DOHH2 (cell line): ENCODE data around the gene NKD1.

Experiments used
- H3F3A ChIP-seq: fragments of 200-600 bp; sonication (generic), shearing (Covaris generic); 2 replicates; pipeline ENCODE4 v1.6.0; 2016; ENCODE audit warnings: antibody characterized with exemption, mild to moderate bottlenecking; ENCODE audit not compliant: control insufficient read depth, insufficient read depth
- H3K27ac ChIP-seq: fragments of 200-600 bp; sonication (generic); 2 replicates; pipeline ENCODE4 v1.5.1; 2014; ENCODE audit warnings: low read depth, mild to moderate bottlenecking, low read length, moderate library complexity
- H3K27me3 ChIP-seq: fragments of 200-600 bp; sonication (generic); 2 replicates; pipeline ENCODE4 v1.6.1; 2014; ENCODE audit warnings: mild to moderate bottlenecking, low read length, mixed read lengths; ENCODE audit not compliant: control insufficient read depth
- H3K36me3 ChIP-seq: fragments of 200-600 bp; sonication (generic); 2 replicates; pipeline ENCODE4 v1.6.1; 2014; ENCODE audit warnings: mild to moderate bottlenecking, low read length, moderate library complexity, mixed read lengths; ENCODE audit not compliant: control insufficient read depth
- H3K4me1 ChIP-seq: fragments of 200-600 bp; sonication (generic); 2 replicates; pipeline ENCODE4 v1.6.1; 2014; ENCODE audit warnings: mild to moderate bottlenecking, low read length, mixed read lengths; ENCODE audit not compliant: control insufficient read depth
- H3K4me2 ChIP-seq: fragments of 200-600 bp; sonication (generic); 2 replicates; pipeline ENCODE4 v1.6.0; 2014; ENCODE audit warnings: mild to moderate bottlenecking, low read length, moderate library complexity
- H3K4me3 ChIP-seq: fragments of 200-600 bp; sonication (generic); 2 replicates; pipeline ENCODE4 v1.5.1; 2014; ENCODE audit warnings: mild to moderate bottlenecking, low read length, mixed read lengths
- H3K79me2 ChIP-seq: fragments of 200-600 bp; sonication (generic); 2 replicates; pipeline ENCODE4 v1.6.1; 2014; ENCODE audit warnings: mild to moderate bottlenecking, low read length, mixed read lengths; ENCODE audit not compliant: control insufficient read depth
- H3K9me2 ChIP-seq: fragments of 200-600 bp; sonication (generic); replicated peaks from 2 replicates; pipeline ENCODE4 v1.6.1; 2014; ENCODE audit warnings: mild to moderate bottlenecking, low read length, mixed read lengths; ENCODE audit not compliant: control insufficient read depth
- H3K9me3 ChIP-seq: fragments of 200-600 bp; sonication (generic); 2 replicates; pipeline ENCODE4 v1.6.1; 2014; ENCODE audit warnings: antibody characterized with exemption, low read length, mixed read lengths; ENCODE audit not compliant: control insufficient read depth, insufficient read depth
- H4K20me1 ChIP-seq: fragments of 200-600 bp; sonication (generic); 2 replicates; pipeline ENCODE4 v1.6.0; 2014; ENCODE audit warnings: low read depth, mild to moderate bottlenecking, antibody characterized with exemption, low read length, moderate library complexity; ENCODE audit not compliant: control insufficient read depth, insufficient read depth
- EZH2phosphoT487 ChIP-seq: fragments of 200-600 bp; sonication (generic); IDR thresholded peaks from 2 replicates; pipeline ENCODE4 v1.6.1; 2017; ENCODE audit warnings: borderline replicate concordance, mild to moderate bottlenecking, antibody characterized with exemption, low read length, moderate library complexity, mixed read lengths
- TF ChIP-seq, protein P1 (sequence below): fragments of 200-600 bp; sonication (generic); IDR thresholded peaks from one replicate; pipeline ENCODE4 v1.5.1; 2014; ENCODE audit warnings: antibody characterized with exemption, mild to moderate bottlenecking, low read depth, low read length; ENCODE audit not compliant: poor library complexity, severe bottlenecking

NKD1 gene

DNA sequence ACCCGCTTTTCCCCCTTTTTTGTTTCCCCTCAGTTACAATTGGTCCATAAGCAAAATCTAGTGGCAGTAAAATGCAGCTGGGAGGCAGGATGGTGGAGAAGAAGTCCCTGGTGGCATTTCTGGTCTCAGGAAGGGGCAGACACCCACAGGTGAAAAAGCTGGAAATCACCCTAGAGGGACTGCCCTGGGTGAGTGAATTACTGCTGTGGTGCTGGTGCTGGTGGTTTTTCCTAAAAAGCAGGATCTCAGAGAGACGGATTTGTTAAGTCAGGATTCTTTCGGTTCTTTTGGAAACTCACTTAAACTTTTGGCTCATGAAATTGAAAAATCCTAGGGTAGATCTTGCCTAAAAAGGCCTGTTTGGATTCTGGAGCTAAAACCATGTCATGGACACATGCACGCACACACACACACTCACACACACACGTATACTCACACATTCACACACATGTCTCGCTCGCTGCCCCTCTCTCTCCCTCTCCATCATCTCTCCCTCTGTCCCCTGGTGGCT, 65.8 kb downstream of the NKD1 start:
- TF ChIP-seq, protein P1, sequence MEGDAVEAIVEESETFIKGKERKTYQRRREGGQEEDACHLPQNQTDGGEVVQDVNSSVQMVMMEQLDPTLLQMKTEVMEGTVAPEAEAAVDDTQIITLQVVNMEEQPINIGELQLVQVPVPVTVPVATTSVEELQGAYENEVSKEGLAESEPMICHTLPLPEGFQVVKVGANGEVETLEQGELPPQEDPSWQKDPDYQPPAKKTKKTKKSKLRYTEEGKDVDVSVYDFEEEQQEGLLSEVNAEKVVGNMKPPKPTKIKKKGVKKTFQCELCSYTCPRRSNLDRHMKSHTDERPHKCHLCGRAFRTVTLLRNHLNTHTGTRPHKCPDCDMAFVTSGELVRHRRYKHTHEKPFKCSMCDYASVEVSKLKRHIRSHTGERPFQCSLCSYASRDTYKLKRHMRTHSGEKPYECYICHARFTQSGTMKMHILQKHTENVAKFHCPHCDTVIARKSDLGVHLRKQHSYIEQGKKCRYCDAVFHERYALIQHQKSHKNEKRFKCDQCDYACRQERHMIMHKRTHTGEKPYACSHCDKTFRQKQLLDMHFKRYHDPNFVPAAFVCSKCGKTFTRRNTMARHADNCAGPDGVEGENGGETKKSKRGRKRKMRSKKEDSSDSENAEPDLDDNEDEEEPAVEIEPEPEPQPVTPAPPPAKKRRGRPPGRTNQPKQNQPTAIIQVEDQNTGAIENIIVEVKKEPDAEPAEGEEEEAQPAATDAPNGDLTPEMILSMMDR = no peak
- no peak for TF ChIP-seq EZH2phosphoT487
- no peaks in the 10 kb centered on the region for H3K27me3 ChIP-seq
- no peaks in the 10 kb centered on the region for H4K20me1 ChIP-seq
- H3F3A ChIP-seq = no peaks in the 10 kb centered on the region
- no peak overlapping the region for H3K27ac ChIP-seq
- H3K4me2 ChIP-seq = no peak overlapping the region
- H3K79me2 ChIP-seq = no peaks in the 10 kb centered on the region
- H3K36me3 ChIP-seq = no peaks in the 10 kb centered on the region
- H3K9me2 ChIP-seq = no peaks in the 10 kb centered on the region
- no peak overlapping the region for H3K4me3 ChIP-seq
- H3K9me3 ChIP-seq = no peaks in the 10 kb centered on the region
- H3K4me1 ChIP-seq = no peaks in the 10 kb centered on the region

DNA sequence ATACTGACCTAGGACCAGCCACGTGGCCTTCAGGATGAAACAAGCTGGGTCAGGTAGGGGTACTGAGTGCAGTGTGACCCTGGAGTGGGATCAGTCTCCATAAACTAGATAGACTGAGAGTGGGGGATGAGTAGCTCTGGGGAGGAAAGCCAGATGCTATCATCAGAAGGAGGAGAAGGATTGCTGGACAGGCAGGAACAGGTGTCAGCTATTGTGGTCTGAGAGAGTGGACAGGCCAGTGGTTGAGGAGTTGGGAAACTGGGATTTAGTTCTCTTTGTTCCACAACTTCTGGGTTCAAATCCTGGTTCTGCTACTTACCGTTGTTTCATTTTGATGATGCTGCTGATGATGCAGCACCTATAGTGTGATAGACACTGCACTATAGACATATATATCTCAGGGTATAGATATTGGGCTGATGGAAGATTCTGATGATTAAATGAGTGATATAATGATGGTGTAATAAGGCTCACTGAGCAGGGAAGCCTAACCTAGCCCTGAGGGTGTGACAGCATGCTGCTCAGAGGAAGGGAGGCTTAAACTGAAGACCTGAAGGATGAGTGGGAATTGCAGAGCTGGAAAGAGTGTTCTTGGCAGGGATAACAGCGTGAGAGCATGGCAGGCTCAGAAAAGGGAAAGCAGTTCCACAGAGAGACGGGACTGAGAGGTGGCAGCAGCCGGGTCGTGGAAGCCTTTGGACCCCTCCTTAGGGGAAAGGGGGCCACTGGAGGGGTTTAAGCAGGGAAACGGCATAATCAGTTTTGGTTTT, 66.9 kb downstream of the NKD1 start:
- Histone ChIP-seq H3K4me1 (no peaks in the 10 kb centered on the region), H3K4me3 (no peak overlapping the region), H3K79me2 (no peaks in the 10 kb centered on the region), H3K27me3 (no peaks in the 10 kb centered on the region), H4K20me1 (no peaks in the 10 kb centered on the region), H3F3A (no peaks in the 10 kb centered on the region), H3K36me3 (no peaks in the 10 kb centered on the region), H3K9me3 (no peaks in the 10 kb centered on the region), H3K4me2 (no peak overlapping the region), H3K27ac (no peak overlapping the region), H3K9me2 (no peaks in the 10 kb centered on the region)
- TF ChIP-seq EZH2phosphoT487 = no peak
- TF ChIP-seq, protein P1 = no peak

DNA sequence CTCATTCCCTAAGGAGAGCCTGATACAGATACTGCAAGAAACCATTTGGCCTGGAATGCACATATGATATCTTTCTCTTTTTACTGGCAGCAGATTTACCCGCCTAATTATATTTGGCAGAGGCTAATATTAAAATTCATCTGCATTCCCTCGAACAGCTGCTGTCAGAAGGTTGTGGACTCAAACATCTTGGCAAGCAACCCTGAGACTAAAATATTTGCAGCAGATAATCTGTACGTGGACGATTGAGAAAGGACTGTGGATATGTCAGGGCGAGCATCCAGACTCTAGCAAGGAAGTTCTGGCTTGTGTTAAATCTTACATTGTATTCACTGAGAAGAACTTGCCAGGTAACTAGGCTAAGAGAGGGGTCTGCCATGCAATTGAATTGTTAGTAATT, 67.7 kb downstream of the NKD1 start:
- Histone ChIP-seq H3K4me2 (no peak overlapping the region), H3K27ac (no peak overlapping the region), H3K27me3 (no peaks in the 10 kb centered on the region), H3F3A (no peaks in the 10 kb centered on the region), H3K9me2 (no peaks in the 10 kb centered on the region), H3K4me1 (no peaks in the 10 kb centered on the region), H3K36me3 (no peaks in the 10 kb centered on the region), H3K4me3 (no peak overlapping the region), H3K9me3 (no peaks in the 10 kb centered on the region), H4K20me1 (no peaks in the 10 kb centered on the region), H3K79me2 (no peaks in the 10 kb centered on the region)
- TF ChIP-seq EZH2phosphoT487 = no peak
- TF ChIP-seq, protein P1 = no peak
